K562 (cell line): ENCODE data around the gene RBM3. TPM values are rescaled to one million over a fixed set of nuclear protein-coding genes. Genes with fewer than 3 reads are reported as not detected.
A peak's percentile ranks its signal among the peaks of the same experiment; 100 is the strongest.

ENCODE experiments used
- ETV1 ChIP-seq: fragments of 450-650 bp; conservative IDR thresholded peaks from 2 replicates; pipeline ENCODE4 v1.6.1; 2016; ENCODE audit warnings: missing genetic modification characterization, control low read depth, low read depth, missing compliant biosample characterization
- GABPA ChIP-seq: fragments of 200-800 bp; sonication (Bioruptor generic); conservative IDR thresholded peaks from 2 replicates; pipeline ENCODE4 v1.6.1; 2016; ENCODE audit warnings: low read depth, missing genetic modification characterization, missing compliant biosample characterization
- HDGF ChIP-seq: fragments of 450-650 bp; IDR thresholded peaks from 2 replicates; pipeline ENCODE4 v1.6.1; 2016
- ILF3 ChIP-seq: fragments of 450-650 bp; IDR thresholded peaks from 2 replicates; pipeline ENCODE4 v1.6.1; 2018; ENCODE audit warnings: antibody characterized with exemption, mild to moderate bottlenecking, moderate library complexity, borderline replicate concordance
- KAT7 ChIP-seq: sonication (generic); formaldehyde crosslinking; IDR thresholded peaks from 2 replicates; pipeline ENCODE4 v1.8.0; 2022; ENCODE audit warnings: missing genetic modification reagents, mild to moderate bottlenecking, borderline replicate concordance
- KDM4B ChIP-seq, 2 experiments: fragments of 450-650 bp in 1 of 2; sonication (generic) in 1 of 2; IDR thresholded peaks; 2 replicates each; pipeline ENCODE4 v1.6.1; 2016 to 2017; ENCODE audit warnings: borderline replicate concordance in 2 of 2, antibody characterized with exemption in 1 of 2, low read depth in 1 of 2, mild to moderate bottlenecking in 1 of 2
- NCOA1 ChIP-seq: fragments of 450-650 bp; IDR thresholded peaks from 2 replicates; pipeline ENCODE4 v1.6.1; 2016; ENCODE audit warnings: low read depth
- NCOR1 ChIP-seq: fragments of 450-650 bp; IDR thresholded peaks from 2 replicates; pipeline ENCODE4 v1.6.1; 2016; ENCODE audit warnings: mild to moderate bottlenecking, moderate library complexity
- POLR2H ChIP-seq: IDR thresholded peaks from 2 replicates; pipeline ENCODE4 v1.6.1; 2016; ENCODE audit warnings: missing genetic modification characterization, low read depth, mild to moderate bottlenecking, control low read depth, missing compliant biosample characterization, moderate library complexity
- RBM14 ChIP-seq: fragments of 200-400 bp; formaldehyde crosslinking; IDR thresholded peaks from 2 replicates; pipeline ENCODE4 v1.6.1; 2018; ENCODE audit warnings: low read depth, mild to moderate bottlenecking, low read length, moderate library complexity, borderline replicate concordance; ENCODE audit not compliant: insufficient read depth
- RFX1 ChIP-seq: fragments of 450-650 bp; IDR thresholded peaks from 2 replicates; pipeline ENCODE4 v1.6.1; 2016; ENCODE audit warnings: mild to moderate bottlenecking, moderate library complexity
- SMAD1 ChIP-seq: fragments of 150-350 bp; IDR thresholded peaks from 2 replicates; pipeline ENCODE4 v1.6.1; 2014; ENCODE audit warnings: low read length, low read depth; ENCODE audit not compliant: partially characterized antibody
- SMARCC2 ChIP-seq: fragments of 450-650 bp; IDR thresholded peaks from 2 replicates; pipeline ENCODE4 v1.6.1; 2017; ENCODE audit warnings: antibody characterized with exemption, moderate library complexity, mild to moderate bottlenecking, low read depth
- SOX6 ChIP-seq: fragments of 450-650 bp; IDR thresholded peaks from 2 replicates; pipeline ENCODE4 v1.6.1; 2014; ENCODE audit warnings: mild to moderate bottlenecking
- SPI1 ChIP-seq: IDR thresholded peaks from 2 replicates; pipeline ENCODE4 v1.6.1; 2011; ENCODE audit warnings: low read depth, low read length, control low read depth, borderline replicate concordance
- XRCC5 ChIP-seq: fragments of 200-400 bp; formaldehyde crosslinking; IDR thresholded peaks from 2 replicates; pipeline ENCODE4 v1.6.1; 2017; ENCODE audit warnings: low read depth, mild to moderate bottlenecking, low read length
- ZNF146 ChIP-seq: IDR thresholded peaks from one replicate; pipeline ENCODE4 v1.6.1; 2018; ENCODE audit warnings: missing compliant biosample characterization; ENCODE audit not compliant: unreplicated experiment
- ZNF263 ChIP-seq: sonication (generic); formaldehyde crosslinking; IDR thresholded peaks from 2 replicates; pipeline ENCODE4 v1.8.0; 2022; ENCODE audit warnings: mild to moderate bottlenecking, missing genetic modification reagents, borderline replicate concordance
- polyA plus RNA-seq, 8 experiments: library from polyadenylated mRNA; depleted of rRNA in 4 of 8; stranded (reverse) in 5 of 8; unstranded in 3 of 8; fragments of >200 nt; fragmentation: Nextera tagmentation in 2 of 8; fragmentation: Illumina TruSeq in 1 of 8; extraction: Ambion mirVana in 2 of 8; extraction: Trizol in 1 of 8; gene quantifications; 2 replicates each; pipeline versions ENCODE4 v1.2.1 to v1.2.3, GENCODE V29; 2011 to 2014; ENCODE audit warnings: inconsistent platforms in 1 of 8, missing spikeins in 1 of 8
- total RNA-seq, 7 experiments: library from RNA; depleted of rRNA in 6 of 7; stranded (reverse); fragments of >200 nt in 6 of 7; fragmentation: Illumina TruSeq in 2 of 7; extraction: Trizol in 2 of 7; gene quantifications; 2 replicates each; pipeline versions ENCODE4 v1.2.1 to v1.2.3, GENCODE V29; 2011 to 2021; ENCODE audit warnings: low replicate concordance in 1 of 7
- TF ChIP-seq, protein P1 (sequence below): sonication (generic); formaldehyde crosslinking; IDR thresholded peaks from 2 replicates; pipeline ENCODE4 v1.9.0; 2022; ENCODE audit warnings: mild to moderate bottlenecking, missing genetic modification reagents
- TF ChIP-seq, protein P2 (sequence below): fragments of 450-650 bp; IDR thresholded peaks from 2 replicates; pipeline ENCODE4 v1.6.1; 2014; ENCODE audit warnings: low read depth, mild to moderate bottlenecking, moderate library complexity, borderline replicate concordance
- TF ChIP-seq, protein P3 (sequence below): fragments of 450-650 bp; formaldehyde crosslinking; IDR thresholded peaks from 2 replicates; pipeline ENCODE4 v1.4.0; 2022; ENCODE audit warnings: missing genetic modification characterization

Gene RBM3
- total and polyA plus RNA-seq, 9 of the 15 experiments (the other 6 are each of a cell fraction or from before 2014, with no cell fraction given), result 70.3 to 272 (median 209) TPM

DNA sequence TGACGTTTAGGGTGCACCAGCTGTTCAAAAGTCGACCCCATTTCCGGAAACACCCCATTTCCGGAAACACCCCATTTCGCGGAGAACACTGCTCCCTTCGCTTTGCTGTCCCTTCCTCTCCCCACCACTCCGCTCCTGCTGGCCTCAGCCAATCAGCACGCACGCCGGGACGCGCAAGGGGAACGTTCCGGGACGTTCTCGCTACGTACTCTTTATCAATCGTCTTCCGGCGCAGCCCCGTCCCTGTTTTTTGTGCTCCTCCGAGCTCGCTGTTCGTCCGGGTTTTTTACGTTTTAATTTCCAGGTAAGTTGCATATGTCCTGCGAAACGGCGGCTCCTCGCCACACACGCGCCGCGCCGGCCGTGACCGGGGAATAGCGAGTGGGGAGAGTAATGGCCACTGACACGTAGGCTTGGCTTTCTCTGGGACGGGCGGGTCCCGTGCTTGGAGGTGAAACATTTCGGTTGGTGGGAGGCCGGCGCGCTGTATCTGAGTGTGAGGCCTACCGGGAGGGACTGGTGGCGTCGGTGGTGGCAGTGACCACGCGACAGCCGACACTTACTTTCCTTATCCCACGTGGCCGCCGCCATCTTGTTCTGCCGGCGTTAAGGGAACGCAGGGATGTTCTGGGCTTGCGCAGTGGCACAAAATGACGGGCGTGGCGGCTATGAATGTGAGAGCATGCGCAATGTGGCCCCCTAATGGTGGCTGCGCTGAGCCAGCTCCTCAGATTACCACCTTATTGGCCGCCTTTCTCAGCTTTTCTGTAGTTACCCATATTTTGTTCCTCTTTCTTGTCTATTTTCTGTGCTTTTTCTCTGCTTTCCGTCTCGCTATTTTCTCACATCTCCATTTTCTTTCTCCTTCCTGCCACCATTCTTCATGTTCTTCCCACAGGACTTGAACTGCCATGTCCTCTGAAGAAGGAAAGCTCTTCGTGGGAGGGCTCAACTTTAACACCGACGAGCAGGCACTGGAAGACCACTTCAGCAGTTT, at the start of gene RBM3 (continued):
- TF ChIP-seq, protein P1, sequence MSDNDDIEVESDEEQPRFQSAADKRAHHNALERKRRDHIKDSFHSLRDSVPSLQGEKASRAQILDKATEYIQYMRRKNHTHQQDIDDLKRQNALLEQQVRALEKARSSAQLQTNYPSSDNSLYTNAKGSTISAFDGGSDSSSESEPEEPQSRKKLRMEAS, result peak; percentile 98
- peak; percentile 93 for TF ChIP-seq POLR2H (tag)
- peak; percentile 72; the same call in 1 of the 2 replicates for TF ChIP-seq HDGF
- peak; percentile 49; the same call in 1 of the 2 replicates for TF ChIP-seq ZNF263 (CRISPR knock-in tag)
- TF ChIP-seq SPI1, result no peak
- TF ChIP-seq NCOR1, result peak; percentile 6; the same call in 1 of the 2 replicates
- TF ChIP-seq GABPA (tag), result peak; percentile 97
- peak; percentile 86 for TF ChIP-seq ETV1 (tag)
- TF ChIP-seq ILF3, result 0 out of 2 replicates have a peak, but pooled peaks have one; percentile 11
- no peak for TF ChIP-seq SMARCC2
- TF ChIP-seq NCOA1, result peak; percentile 92
- no peak; the same call in 1 of the 2 replicates for TF ChIP-seq KAT7
- TF ChIP-seq, protein P2, sequence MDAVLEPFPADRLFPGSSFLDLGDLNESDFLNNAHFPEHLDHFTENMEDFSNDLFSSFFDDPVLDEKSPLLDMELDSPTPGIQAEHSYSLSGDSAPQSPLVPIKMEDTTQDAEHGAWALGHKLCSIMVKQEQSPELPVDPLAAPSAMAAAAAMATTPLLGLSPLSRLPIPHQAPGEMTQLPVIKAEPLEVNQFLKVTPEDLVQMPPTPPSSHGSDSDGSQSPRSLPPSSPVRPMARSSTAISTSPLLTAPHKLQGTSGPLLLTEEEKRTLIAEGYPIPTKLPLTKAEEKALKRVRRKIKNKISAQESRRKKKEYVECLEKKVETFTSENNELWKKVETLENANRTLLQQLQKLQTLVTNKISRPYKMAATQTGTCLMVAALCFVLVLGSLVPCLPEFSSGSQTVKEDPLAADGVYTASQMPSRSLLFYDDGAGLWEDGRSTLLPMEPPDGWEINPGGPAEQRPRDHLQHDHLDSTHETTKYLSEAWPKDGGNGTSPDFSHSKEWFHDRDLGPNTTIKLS, result peak; percentile 99
- 0 out of 2 replicates have a peak, but pooled peaks have one; percentile 18 for TF ChIP-seq SOX6
- TF ChIP-seq RFX1, result 0 out of 2 replicates have a peak, but pooled peaks have one; percentile 26
- 0 out of 2 replicates have a peak, but pooled peaks have one; percentile 62 for TF ChIP-seq RBM14
- TF ChIP-seq SMAD1, result peak; percentile 88
- TF ChIP-seq, protein P3, sequence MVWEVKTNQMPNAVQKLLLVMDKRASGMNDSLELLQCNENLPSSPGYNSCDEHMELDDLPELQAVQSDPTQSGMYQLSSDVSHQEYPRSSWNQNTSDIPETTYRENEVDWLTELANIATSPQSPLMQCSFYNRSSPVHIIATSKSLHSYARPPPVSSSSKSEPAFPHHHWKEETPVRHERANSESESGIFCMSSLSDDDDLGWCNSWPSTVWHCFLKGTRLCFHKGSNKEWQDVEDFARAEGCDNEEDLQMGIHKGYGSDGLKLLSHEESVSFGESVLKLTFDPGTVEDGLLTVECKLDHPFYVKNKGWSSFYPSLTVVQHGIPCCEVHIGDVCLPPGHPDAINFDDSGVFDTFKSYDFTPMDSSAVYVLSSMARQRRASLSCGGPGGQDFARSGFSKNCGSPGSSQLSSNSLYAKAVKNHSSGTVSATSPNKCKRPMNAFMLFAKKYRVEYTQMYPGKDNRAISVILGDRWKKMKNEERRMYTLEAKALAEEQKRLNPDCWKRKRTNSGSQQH, result no peak
- TF ChIP-seq KDM4B (IDR thresholded peaks at IDR 0.05; ENCODE audit: borderline replicate concordance in 2 of 2, low read depth in 1 of 2), result peak in 1 of 2 experiments; percentile 90; a peak in 1 of 4 replicates
- TF ChIP-seq XRCC5, result peak; percentile 73; the same call in 1 of the 2 replicates
- no peak for TF ChIP-seq ZNF146 (CRISPR knock-in tag)
